PC-3 (cell line): Measurements from ENCODE around the gene C6orf136. TPM values are rescaled to one million over a fixed set of nuclear protein-coding genes. Genes with fewer than 3 reads are reported as not detected.
"Not testable (repeated sequence)": the region's sequence is repeated elsewhere in the genome, so short reads cannot be mapped to it uniquely, and the experiment has no call there.

Experiments used
- ATAC-seq: fragments of 200-7000 bp; cut with Tn5 transposase; 2 replicates; pipeline ENCODE4 v1.9.1; 2020; ENCODE audit warnings: mild to moderate bottlenecking, moderate library complexity
- Bru-seq: library from RNA; stranded (reverse); fragments of 400-500 nt; gene quantifications from one replicate; lab custom pipeline; 2021; lab: Mats Ljungman, UMichigan
- BruChase-seq, 2 experiments: library from RNA; stranded (reverse); fragments of 400-500 nt; gene quantifications; one replicate each; lab custom pipeline; 2021; lab: Mats Ljungman, UMichigan
- BruUV-seq: library from RNA; stranded (reverse); fragments of 400-500 nt; replicated peaks from 2 replicates; lab custom pipeline; 2021; lab: Mats Ljungman, UMichigan
- CTCF ChIA-PET: fragments of 300-600 bp; sonication (Branson Sonifier 250); formaldehyde crosslinking; loops from one replicate; lab custom pipeline; 2022; ENCODE audit warnings: antibody characterized with exemption; lab: Charles Lee
- POLR2A ChIA-PET: fragments of 300-600 bp; sonication (Branson Sonifier 250); formaldehyde crosslinking; loops from one replicate; lab custom pipeline; 2022; ENCODE audit warnings: antibody characterized with exemption; ENCODE audit not compliant: unreplicated experiment; lab: Charles Lee
- DNase-seq: peaks from one replicate; pipeline ENCODE4 v3.0.0-alpha.2; 2015
- H2AFZ ChIP-seq: fragments of 300-600 bp; sonication (generic); 2 replicates; pipeline ENCODE4 v1.6.0; 2016; ENCODE audit warnings: antibody characterized with exemption, low read length
- H3F3A ChIP-seq: fragments of 300-600 bp; sonication (generic); one replicate; pipeline ENCODE4 v1.6.0; 2017; ENCODE audit warnings: antibody characterized with exemption, low read length, control low read depth, mild to moderate bottlenecking; ENCODE audit not compliant: unreplicated experiment
- H3K27ac ChIP-seq: fragments of 300-600 bp; sonication (generic); 2 replicates; pipeline ENCODE4 v1.5.1; 2016; ENCODE audit warnings: mild to moderate bottlenecking, low read length
- H3K27me3 ChIP-seq: fragments of 300-600 bp; sonication (generic); 2 replicates; pipeline ENCODE4 v1.6.1; 2016; ENCODE audit warnings: low read length, mixed read lengths
- H3K36me3 ChIP-seq: fragments of 300-600 bp; sonication (generic); 2 replicates; pipeline ENCODE4 v1.6.1; 2016; ENCODE audit warnings: low read depth, mixed run types, low read length, mixed read lengths
- H3K4me1 ChIP-seq: fragments of 300-600 bp; sonication (generic); 2 replicates; pipeline ENCODE4 v1.5.1; 2016; ENCODE audit warnings: low read length; ENCODE audit not compliant: insufficient read depth
- H3K4me2 ChIP-seq: fragments of 300-600 bp; sonication (generic); 2 replicates; pipeline ENCODE4 v1.6.0; 2016; ENCODE audit warnings: low read length
- H3K4me3 ChIP-seq: fragments of 300-600 bp; sonication (generic); 2 replicates; pipeline ENCODE4 v1.5.1; 2016; ENCODE audit warnings: mild to moderate bottlenecking, low read length, mixed read lengths
- H3K79me2 ChIP-seq: fragments of 300-600 bp; sonication (generic); 2 replicates; pipeline ENCODE4 v1.6.1; 2017; ENCODE audit warnings: low read length, mixed read lengths
- H3K9ac ChIP-seq: fragments of 300-600 bp; sonication (generic); 2 replicates; pipeline ENCODE4 v1.6.0; 2016; ENCODE audit warnings: mild to moderate bottlenecking, low read length
- H3K9me2 ChIP-seq: fragments of 300-600 bp; sonication (generic); replicated peaks from 2 replicates; pipeline ENCODE4 v1.6.1; 2016; ENCODE audit warnings: mixed run types, low read length, mixed read lengths
- H3K9me3 ChIP-seq: fragments of 300-600 bp; sonication (generic); 2 replicates; pipeline ENCODE4 v1.6.1; 2016; ENCODE audit warnings: low read length, mixed read lengths
- H4K20me1 ChIP-seq: fragments of 300-600 bp; sonication (generic); 2 replicates; pipeline ENCODE4 v1.6.1; 2016; ENCODE audit warnings: low read length, mixed read lengths
- CTCF ChIP-seq: fragments of 300-600 bp; sonication (generic); conservative IDR thresholded peaks from 2 replicates; pipeline ENCODE4 v1.5.1; 2017; ENCODE audit warnings: antibody characterized with exemption, low read depth, mild to moderate bottlenecking, low read length
- EZH2 ChIP-seq: fragments of 300-600 bp; sonication (generic); IDR thresholded peaks from one replicate; pipeline ENCODE4 v1.6.1; 2017; ENCODE audit warnings: antibody characterized with exemption, mild to moderate bottlenecking, low read length; ENCODE audit not compliant: unreplicated experiment
- EZH2phosphoT487 ChIP-seq: fragments of 300-600 bp; sonication (generic); IDR thresholded peaks from 2 replicates; pipeline ENCODE4 v1.6.1; 2018; ENCODE audit warnings: mild to moderate bottlenecking, antibody characterized with exemption, low read length, borderline replicate concordance
- intact Hi-C: fragments of 100-400 bp; cut with micrococcal nuclease; formaldehyde crosslinking; loops from 2 replicates; pipeline ENCODE4 v1.9.0; 2023
- long read RNA-seq: library from polyadenylated mRNA; unstranded; transcript quantifications from one replicate; pipeline ENCODE4 v2.0.0, GENCODE V29; 2021; ENCODE audit not compliant: unreplicated experiment
- total RNA-seq: library from RNA; depleted of rRNA; stranded (reverse); fragments of >200 nt; gene quantifications from 2 replicates; pipeline ENCODE4 v1.2.3, GENCODE V29; 2014; rRNA removed

Gene C6orf136, protein sequence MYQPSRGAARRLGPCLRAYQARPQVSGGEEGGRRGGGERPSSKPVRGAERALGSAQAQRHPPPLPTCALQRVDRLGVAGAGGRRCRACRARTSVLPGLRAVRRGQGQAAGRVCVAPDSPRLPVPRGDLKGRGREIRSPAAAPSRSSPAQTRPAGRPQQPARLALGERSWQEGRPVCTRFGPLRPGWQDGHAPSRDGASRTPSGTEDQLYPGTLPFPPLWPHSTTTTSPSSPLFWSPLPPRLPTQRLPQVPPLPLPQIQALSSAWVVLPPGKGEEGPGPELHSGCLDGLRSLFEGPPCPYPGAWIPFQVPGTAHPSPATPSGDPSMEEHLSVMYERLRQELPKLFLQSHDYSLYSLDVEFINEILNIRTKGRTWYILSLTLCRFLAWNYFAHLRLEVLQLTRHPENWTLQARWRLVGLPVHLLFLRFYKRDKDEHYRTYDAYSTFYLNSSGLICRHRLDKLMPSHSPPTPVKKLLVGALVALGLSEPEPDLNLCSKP
- 10.6 and 18.7 TPM in 2 replicates for total RNA-seq
- Bru-seq, nascent RNA, result percentile 75 among the genes with signal in this experiment
- BruChase-seq, experiment 1, labeled RNA remaining after a 6-hour chase, result percentile 84 among the genes with signal in this experiment
- BruChase-seq, experiment 2, labeled RNA remaining after a 2-hour chase, result percentile 76 among the genes with signal in this experiment
- long read RNA-seq, transcript C6orf136-203 (6 exons, 1,402 nt), result major isoform, 10 of 20 reads
- long read RNA-seq, partial matches to known transcripts, result 4 of 20 reads
- long read RNA-seq, other reads (novel, unspliced or antisense), result 3 of 20 reads

DNA sequence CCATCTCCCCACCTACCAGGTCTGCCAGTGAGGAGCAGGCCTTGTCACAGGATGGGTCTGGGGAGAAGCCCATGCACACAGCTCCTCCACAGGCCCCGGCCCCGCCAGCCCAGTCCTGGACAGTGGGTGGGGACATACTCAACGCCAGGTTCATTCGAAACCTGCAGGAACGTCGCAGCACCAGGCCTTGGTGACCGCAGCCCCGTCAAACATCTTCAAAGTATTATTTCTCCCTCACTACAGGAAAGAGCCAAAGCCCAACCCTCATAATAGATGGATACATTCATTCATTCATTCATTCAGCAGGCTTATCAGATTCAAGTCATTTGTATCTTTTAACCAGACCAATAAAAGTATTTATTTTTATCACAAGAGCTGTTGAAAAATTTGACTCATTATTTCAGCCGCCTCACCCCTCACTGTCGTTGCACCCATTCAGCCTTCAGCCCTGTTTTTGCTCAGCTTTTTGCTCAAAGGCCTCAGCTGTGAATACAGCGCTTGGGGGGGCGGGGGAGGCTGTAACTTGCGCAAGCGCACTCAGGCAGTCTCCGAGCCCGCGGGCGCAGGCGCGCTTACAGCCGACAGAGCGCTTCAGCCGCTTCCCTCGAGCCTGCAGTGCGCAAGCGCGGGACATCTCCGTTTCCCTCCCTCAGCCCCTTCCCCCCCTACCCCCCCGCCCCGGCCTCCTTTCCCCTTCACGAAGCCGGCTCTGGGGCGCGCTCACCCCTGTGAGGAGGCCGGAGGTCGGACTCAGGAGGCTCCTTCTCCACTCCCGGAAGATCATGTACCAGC lies at the start of gene C6orf136:
C6orf136 (plus strand) TSS at position 684 of the 792 bp plus-strand sequence; CDS start at position 783, 99 bp downstream.
- ATAC-seq, result peak; percentile 74
- Histone ChIP-seq H3K9me2 (no peaks in the 10 kb centered on the region), H3K4me1 (peaks cover 11% of the 10 kb centered on the region), H3K9me3 (no peaks in the 10 kb centered on the region), H3K36me3 (peaks cover 6% of the 10 kb centered on the region; the same call in 1 of the 2 replicates), H3K4me3 (peak within 1 kb of the TSS; percentile 82), H2AFZ (peak within 1 kb of the TSS; percentile 79), H3K27ac (peak within 1 kb of the TSS; percentile 55), H4K20me1 (no peaks in the 10 kb centered on the region), H3K27me3 (no peaks in the 10 kb centered on the region), H3K4me2 (peak within 1 kb of the TSS; percentile 82), H3F3A (no peaks in the 10 kb centered on the region), H3K9ac (peak within 1 kb of the TSS; percentile 88), H3K79me2 (peaks cover 38% of the 10 kb centered on the region)
- ChIA-PET POLR2A (interaction anchor here (0.6 kb wide), 1 partner anchor 76 kb away, joined by 6 read pairs; no protein-coding TSS in a partner anchor), CTCF (interaction anchor here (0.6 kb wide), 1 partner anchor 397 kb away, joined by 6 read pairs; no protein-coding TSS in a partner anchor)
- peak; percentile 93 for DNase-seq
- intact Hi-C loops, result loop anchor here (2.0 kb wide), 1 partner anchor 74 kb away; the partner anchor contains the start of gene TUBB
- TF ChIP-seq EZH2phosphoT487 (no peak), CTCF (no peak), EZH2 (no peak)
- TSS peak; percentile 45 for BruUV-seq

DNA sequence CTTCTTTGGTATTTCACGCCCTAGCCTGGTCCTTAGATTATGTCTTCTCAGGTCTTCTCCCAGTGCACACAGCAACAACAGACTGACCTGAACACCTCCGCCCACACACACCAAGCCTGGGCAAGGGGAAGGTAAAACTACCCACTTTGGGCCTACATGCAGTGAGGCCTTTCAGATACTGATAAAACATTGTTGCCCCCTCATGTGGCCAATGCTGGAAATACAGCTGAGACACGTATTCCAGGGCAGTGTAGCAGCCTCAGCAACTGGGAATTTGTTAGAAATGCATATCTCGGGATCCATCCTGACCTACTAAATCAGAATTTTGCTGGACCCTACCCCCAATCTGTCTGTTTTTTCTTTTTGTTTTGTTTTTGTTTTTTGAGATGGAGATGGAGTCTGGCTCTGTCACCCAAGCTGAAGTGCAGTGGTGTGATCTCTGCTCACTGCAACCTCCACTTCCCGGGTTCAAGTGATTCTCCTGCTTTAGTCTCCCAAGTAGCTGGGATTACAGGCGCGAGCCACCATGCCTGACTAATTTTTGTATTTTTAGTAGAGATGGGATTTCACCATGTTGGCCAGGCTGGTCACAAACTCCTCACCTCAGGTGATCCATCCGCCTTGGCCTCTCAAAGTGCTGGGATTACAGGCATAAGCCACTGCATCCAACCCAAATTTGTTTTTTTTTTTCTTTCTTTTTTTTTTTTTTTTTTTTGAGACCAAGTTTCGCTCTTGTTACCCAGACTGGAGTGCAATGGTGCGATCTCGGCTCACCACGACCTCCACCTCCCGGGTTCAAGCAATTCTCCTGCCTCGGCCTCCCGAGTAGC lies 49.4 kb upstream of the C6orf136 start:
- peak; percentile 76 for TF ChIP-seq CTCF
- not testable (repeated sequence) for H3K4me3 ChIP-seq, H3K9me2 ChIP-seq, H3K9ac ChIP-seq, H3K4me2 ChIP-seq, H3K4me1 ChIP-seq, H3K27ac ChIP-seq, H3K79me2 ChIP-seq, H3F3A ChIP-seq, H2AFZ ChIP-seq, H4K20me1 ChIP-seq, H3K9me3 ChIP-seq, H3K27me3 ChIP-seq
- ATAC-seq (peak; percentile 89), DNase-seq (peak; percentile 93)
- CTCF ChIA-PET, result interaction anchor here (0.7 to 2.0 kb wide), 6 partner anchors 17 to 133 kb away, joined by 3 to 19 read pairs (median 9); no protein-coding TSS in a partner anchor
- H3K36me3 ChIP-seq, result peaks cover 31% of the 10 kb centered on the region
- POLR2A ChIA-PET, result interaction anchor here (0.5 kb wide), 2 partner anchors 10 to 70 kb away, joined by 4 to 6 read pairs; no protein-coding TSS in a partner anchor
- intact Hi-C loops, result loop anchor here (1.0 kb wide), 2 partner anchors 56 to 114 kb away; no protein-coding TSS in a partner anchor
- BruUV-seq, result TSS peak; percentile 3
